CD14-positive monocyte (primary cell): ENCODE measurements around the gene TRPV3. TPM values are rescaled to one million over a fixed set of nuclear protein-coding genes. Genes with fewer than 3 reads are reported as not detected.
A peak's percentile ranks its signal among the peaks of the same experiment; 100 is the strongest.

ENCODE experiments used
- DNase-seq, 3 donors: peaks; one replicate each; pipeline ENCODE4 v3.0.0-alpha.2; 2011 to 2022
- H2AFZ ChIP-seq: 2 replicates; pipeline ENCODE4 v1.6.0; 2012; ENCODE audit warnings: mild to moderate bottlenecking, low read depth, low read length, inconsistent platforms; ENCODE audit not compliant: insufficient read depth, poor library complexity, severe bottlenecking
- H3K27ac ChIP-seq, 2 donors: 1 replicate in 1 of 2; 2 replicates in 1 of 2; pipeline ENCODE4 v1.5.1; 2012 to 2013; ENCODE audit warnings: low read length in 2 of 2, control low read depth in 1 of 2, inconsistent platforms in 1 of 2, low read depth in 1 of 2, mild to moderate bottlenecking in 1 of 2
- H3K27me3 ChIP-seq, 2 donors: one replicate each; pipeline versions ENCODE4 v1.6.0 to v1.6.1; 2011 to 2013; ENCODE audit warnings: low read length in 2 of 2; ENCODE audit not compliant: control insufficient read depth in 2 of 2, insufficient read depth in 2 of 2
- H3K36me3 ChIP-seq, 2 donors: replicated peaks in 1 of 2; 1 replicate in 1 of 2; 2 replicates in 1 of 2; pipeline versions ENCODE4 v1.5.1 to v1.6.1; 2012 to 2013; ENCODE audit warnings: low read length in 2 of 2, control low read depth in 1 of 2, inconsistent platforms in 1 of 2, mild to moderate bottlenecking in 1 of 2; ENCODE audit not compliant: insufficient read depth in 2 of 2, control insufficient read depth in 1 of 2
- H3K4me1 ChIP-seq, 2 donors: 1 replicate in 1 of 2; 2 replicates in 1 of 2; pipeline versions ENCODE4 v1.5.1 to v1.6.1; 2012 to 2013; ENCODE audit warnings: low read length in 2 of 2, control low read depth in 1 of 2, inconsistent platforms in 1 of 2, mild to moderate bottlenecking in 1 of 2, moderate library complexity in 1 of 2; ENCODE audit not compliant: insufficient read depth in 2 of 2, control insufficient read depth in 1 of 2
- H3K4me2 ChIP-seq: replicated peaks from 2 replicates; pipeline ENCODE3; 2012; ENCODE audit warnings: low read length, moderate library complexity, mild to moderate bottlenecking; ENCODE audit not compliant: poor library complexity, severe bottlenecking; ENCODE audit errors: extremely low read depth
- H3K4me3 ChIP-seq, 3 experiments: fragments of 200-600 bp in 1 of 3; sonication (generic) in 1 of 3; replicated peaks in 1 of 3; 1 replicate in 2 of 3; 2 replicates in 1 of 3; pipeline ENCODE4 v1.5.1; 2011 to 2013; ENCODE audit warnings: low read length in 3 of 3, mild to moderate bottlenecking in 3 of 3, control low read depth in 2 of 3, low read depth in 2 of 3, inconsistent platforms in 1 of 3, moderate library complexity in 1 of 3
- H3K79me2 ChIP-seq: 2 replicates; pipeline ENCODE4 v1.6.0; 2012; ENCODE audit warnings: mild to moderate bottlenecking, control low read depth, inconsistent platforms, low read length, moderate library complexity; ENCODE audit not compliant: insufficient read depth
- H3K9ac ChIP-seq: 2 replicates; pipeline ENCODE4 v1.6.0; 2017; ENCODE audit warnings: low read length, mild to moderate bottlenecking; ENCODE audit not compliant: insufficient read depth, poor library complexity, severe bottlenecking
- H3K9me3 ChIP-seq, 2 donors: replicated peaks in 1 of 2; 1 replicate in 1 of 2; 2 replicates in 1 of 2; pipeline versions ENCODE4 v1.5.1 to v1.6.1; 2012 to 2013; ENCODE audit warnings: low read length in 2 of 2, control low read depth in 1 of 2; ENCODE audit not compliant: control insufficient read depth in 1 of 2, insufficient read depth in 1 of 2
- H4K20me1 ChIP-seq: 2 replicates; pipeline ENCODE4 v1.6.0; 2012; ENCODE audit warnings: mild to moderate bottlenecking, low read length, control low read depth, moderate library complexity; ENCODE audit not compliant: insufficient read depth
- H3K27ac Mint-ChIP-seq, 7 donors: one replicate each; pipeline ENCODE4 v1.8.0; 2020; ENCODE audit warnings: mild to moderate bottlenecking in 7 of 7, mixed read lengths in 7 of 7, moderate library complexity in 6 of 7, inconsistent platforms in 2 of 7
- H3K27me3 Mint-ChIP-seq, 3 donors: one replicate each; pipeline ENCODE4 v1.8.0; 2021 to 2022; ENCODE audit warnings: low read depth in 3 of 3, mild to moderate bottlenecking in 3 of 3, mixed read lengths in 3 of 3, moderate library complexity in 3 of 3, inconsistent platforms in 1 of 3
- H3K36me3 Mint-ChIP-seq, 2 donors: one replicate each; pipeline ENCODE4 v1.8.0; 2020; ENCODE audit warnings: mixed read lengths in 2 of 2, inconsistent platforms in 1 of 2, mild to moderate bottlenecking in 1 of 2
- H3K4me1 Mint-ChIP-seq: one replicate; pipeline ENCODE4 v1.8.0; 2020; ENCODE audit warnings: mild to moderate bottlenecking, mixed read lengths
- H3K4me3 Mint-ChIP-seq, 2 donors: one replicate each; pipeline ENCODE4 v1.8.0; 2020; ENCODE audit warnings: mild to moderate bottlenecking in 2 of 2, mixed read lengths in 2 of 2, moderate library complexity in 1 of 2
- H3K9me3 Mint-ChIP-seq, 7 donors: one replicate each; pipeline ENCODE4 v1.8.0; 2020 to 2022; ENCODE audit warnings: mixed read lengths in 7 of 7, mild to moderate bottlenecking in 6 of 7, moderate library complexity in 6 of 7, inconsistent platforms in 2 of 7
- CTCF ChIP-seq: fragments of 200-600 bp; IDR thresholded peaks from one replicate; pipeline ENCODE4 v1.8.0; 2022; ENCODE audit warnings: antibody characterized with exemption, mild to moderate bottlenecking
- WGBS: methylation state at CpG from one replicate; pipeline ENCODE4 v1.1.5; 2013; ENCODE audit warnings: missing lambda C conversion rate; ENCODE audit not compliant: insufficient coverage; 5-methylcytosine and 5-hydroxymethylcytosine counted together
- intact Hi-C, 2 donors: fragments of 100-400 bp; cut with micrococcal nuclease; formaldehyde crosslinking; loops; one replicate each; pipeline versions ENCODE4 v1.15.0 to v1.15.1; 2023
- polyA plus RNA-seq, 3 donors: library from polyadenylated mRNA; depleted of rRNA in 1 of 3; unstranded in 2 of 3; stranded (reverse) in 1 of 3; fragments of 300-500 nt in 2 of 3; fragments of >200 nt in 1 of 3; fragmentation: Illumina TruSeq in 2 of 3; gene quantifications; 1 replicate in 2 of 3; 2 replicates in 1 of 3; pipeline ENCODE4 v1.2.3, GENCODE V29; 2012 to 2021

TRPV3 gene
- polyA plus RNA-seq, 3 donors: 0.01 TPM; not detected in 2

- WGBS: 95% methylated on average over 5 of the region's 11 CpGs
- intact Hi-C loops: no loop called here
- H3K36me3 Mint-ChIP-seq: peaks cover 14 to 15% of the 10 kb centered on the region in 2 donors
- Histone ChIP-seq H3K36me3 (peaks cover 11 to 15% of the 10 kb centered on the region in 2 donors), H2AFZ (no peak overlapping the region), H3K4me3 (no peak overlapping the region), H3K9ac (no peak overlapping the region), H3K4me2 (no peak overlapping the region), H3K27ac (no peak overlapping the region), H3K4me1 (no peaks in the 10 kb centered on the region), H3K79me2 (no peaks in the 10 kb centered on the region), H3K27me3 (no peaks in the 10 kb centered on the region), H4K20me1 (no peaks in the 10 kb centered on the region), H3K9me3 (no peaks in the 10 kb centered on the region)
- H3K27ac Mint-ChIP-seq: no peak overlapping the region
- no peak for TF ChIP-seq CTCF
- peak overlapping the region in 1 of 2 donors; percentile 20 for H3K4me3 Mint-ChIP-seq
- no peaks in the 10 kb centered on the region for H3K27me3 Mint-ChIP-seq
- H3K4me1 Mint-ChIP-seq: no peaks in the 10 kb centered on the region
- no peak for DNase-seq
- H3K9me3 Mint-ChIP-seq: no peaks in the 10 kb centered on the region
Observed at GRCh38 chr17:3594051-3594800, 36.6 kb upstream of the TRPV3 start.

GRCh38 chr17:3593384-3593783 lies 35.8 kb upstream of the TRPV3 start:
- peaks cover 15 to 16% of the 10 kb centered on the region in 2 donors for H3K36me3 Mint-ChIP-seq
- H3K36me3 ChIP-seq: peaks cover 15 to 16% of the 10 kb centered on the region in 2 donors
- TF ChIP-seq CTCF: no peak
- 100% methylated on average over 5 of the region's 5 CpGs for WGBS
- H3K9ac ChIP-seq: no peak overlapping the region
- DNase-seq: no peak
- no peak overlapping the region for H3K27ac ChIP-seq
- H3K9me3 ChIP-seq: no peaks in the 10 kb centered on the region
- H3K27me3 Mint-ChIP-seq: no peaks in the 10 kb centered on the region
- H3K4me3 ChIP-seq: no peak overlapping the region
- H3K4me1 Mint-ChIP-seq: no peaks in the 10 kb centered on the region
- H2AFZ ChIP-seq: no peak overlapping the region
- H3K4me2 ChIP-seq: no peak overlapping the region
- no peaks in the 10 kb centered on the region for H4K20me1 ChIP-seq
- H3K9me3 Mint-ChIP-seq: no peaks in the 10 kb centered on the region
- H3K27me3 ChIP-seq: no peaks in the 10 kb centered on the region
- no peaks in the 10 kb centered on the region for H3K4me1 ChIP-seq
- no peaks in the 10 kb centered on the region for H3K79me2 ChIP-seq
- intact Hi-C loops: no loop called here
- no peak overlapping the region for H3K4me3 Mint-ChIP-seq
- H3K27ac Mint-ChIP-seq: no peak overlapping the region
